Measurements from ENCODE around the gene CASP10. TPM values are rescaled to one million over a fixed set of nuclear protein-coding genes. Genes with fewer than 3 reads are reported as not detected.
A peak's percentile ranks its signal among the peaks of the same experiment; 100 is the strongest.

CASP10 gene
- total and polyA plus RNA-seq, 9 of the 15 experiments (the other 6 are each of a cell fraction or from before 2014, with no cell fraction given) = 7.1 to 20.4 (median 10.8) TPM

DNA sequence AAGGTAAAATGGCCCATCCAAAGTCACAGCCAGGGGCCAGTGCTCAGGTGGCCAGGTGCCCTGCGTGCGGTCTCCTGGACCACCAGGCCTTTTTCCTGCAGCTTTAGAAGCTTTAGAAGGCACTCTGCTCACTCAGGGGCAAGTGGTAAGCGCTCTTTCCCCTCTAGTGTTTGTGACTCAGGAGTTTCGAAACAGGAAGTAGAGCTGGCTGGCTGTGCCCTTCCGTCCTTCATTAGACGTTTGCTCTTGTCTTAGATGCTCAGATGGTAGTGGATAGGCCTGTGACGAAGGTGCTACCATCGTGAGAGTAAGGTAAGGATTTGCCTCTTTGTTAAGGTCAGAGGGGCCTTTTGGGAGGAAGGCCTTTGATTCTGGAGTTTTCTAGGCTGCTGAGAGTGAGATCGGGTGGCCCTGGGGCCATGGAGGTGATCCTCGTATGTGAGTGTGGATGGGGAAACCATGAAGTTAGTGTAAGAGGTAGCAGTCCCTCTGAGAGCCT lies 77.4 kb downstream of the CASP10 start, which contains the start of gene CASP8 (continued):
- TF ChIP-seq ZBTB2 (IDR thresholded peaks at IDR 0.05) = 0 out of 2 replicates have a peak, but pooled peaks have one; percentile 13
- peak; percentile 73 for TF ChIP-seq NFE2 (IDR thresholded peaks at IDR 0.05; ENCODE audit: low read depth)
- no peak for TF ChIP-seq ZNF445 (CRISPR knock-in tag; IDR thresholded peaks at IDR 0.05; ENCODE audit: low read depth)
- TF ChIP-seq PHF20 (IDR thresholded peaks at IDR 0.05; ENCODE audit: partially characterized antibody) = no peak
- TF ChIP-seq, protein P1, sequence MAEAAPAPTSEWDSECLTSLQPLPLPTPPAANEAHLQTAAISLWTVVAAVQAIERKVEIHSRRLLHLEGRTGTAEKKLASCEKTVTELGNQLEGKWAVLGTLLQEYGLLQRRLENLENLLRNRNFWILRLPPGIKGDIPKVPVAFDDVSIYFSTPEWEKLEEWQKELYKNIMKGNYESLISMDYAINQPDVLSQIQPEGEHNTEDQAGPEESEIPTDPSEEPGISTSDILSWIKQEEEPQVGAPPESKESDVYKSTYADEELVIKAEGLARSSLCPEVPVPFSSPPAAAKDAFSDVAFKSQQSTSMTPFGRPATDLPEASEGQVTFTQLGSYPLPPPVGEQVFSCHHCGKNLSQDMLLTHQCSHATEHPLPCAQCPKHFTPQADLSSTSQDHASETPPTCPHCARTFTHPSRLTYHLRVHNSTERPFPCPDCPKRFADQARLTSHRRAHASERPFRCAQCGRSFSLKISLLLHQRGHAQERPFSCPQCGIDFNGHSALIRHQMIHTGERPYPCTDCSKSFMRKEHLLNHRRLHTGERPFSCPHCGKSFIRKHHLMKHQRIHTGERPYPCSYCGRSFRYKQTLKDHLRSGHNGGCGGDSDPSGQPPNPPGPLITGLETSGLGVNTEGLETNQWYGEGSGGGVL (CRISPR knock-in tag; IDR thresholded peaks at IDR 0.05) = no peak
- TF ChIP-seq SIN3A (IDR thresholded peaks at IDR 0.05; ENCODE audit: borderline replicate concordance in 2 of 2, control insufficient read depth in 1 of 2, low read depth in 2 of 2, low read length in 2 of 2) = no peak
- peak; percentile 31; the same call in 1 of the 2 replicates for TF ChIP-seq PHF8 (IDR thresholded peaks at IDR 0.05; ENCODE audit: borderline replicate concordance, low read length)
- TF ChIP-seq ZNF277 (CRISPR knock-in tag; IDR thresholded peaks at IDR 0.05; ENCODE audit: borderline replicate concordance) = no peak
- no peak for TF ChIP-seq ZC3H11A (IDR thresholded peaks at IDR 0.05; ENCODE audit: low read depth, low read length)
- peak; percentile 17 for TF ChIP-seq TAF1 (IDR thresholded peaks at IDR 0.05; ENCODE audit: control insufficient read depth, extremely low read depth, insufficient read depth, low read length, severe bottlenecking)

All from K562 (cell line).